ENCODE measurements around the gene MED12L.

The MED12L gene

GRCh38 chr3:151312972-151313371 lies 227.5 kb downstream of the MED12L start:
- no peak for TF ChIP-seq CTCF (IDR thresholded peaks at IDR 0.05; ENCODE audit: low read length, missing control alignments)
- DNase-seq (ENCODE audit: low read depth): no peak
- H3K4me3 ChIP-seq (replicated peaks; ENCODE audit: low read depth, low read length): no peak overlapping the region

GRCh38 chr3:151314137-151314536 lies 228.7 kb downstream of the MED12L start:
- no peak for TF ChIP-seq CTCF (IDR thresholded peaks at IDR 0.05; ENCODE audit: low read length, missing control alignments)
- no peak for DNase-seq (ENCODE audit: low read depth)
- no peak overlapping the region for H3K4me3 ChIP-seq (replicated peaks; ENCODE audit: low read depth, low read length)

- no peak overlapping the region for H3K4me3 ChIP-seq (replicated peaks; ENCODE audit: low read depth, low read length)
- TF ChIP-seq CTCF (IDR thresholded peaks at IDR 0.05; ENCODE audit: low read length, missing control alignments): no peak
- DNase-seq (ENCODE audit: low read depth): no peak
Measured at GRCh38 chr3:151314593-151314992, 229.1 kb downstream of the MED12L start.

- TF ChIP-seq CTCF (IDR thresholded peaks at IDR 0.05; ENCODE audit: low read length, missing control alignments): no peak
- no peak overlapping the region for H3K4me3 ChIP-seq (replicated peaks; ENCODE audit: low read depth, low read length)
- DNase-seq (ENCODE audit: low read depth): peak; percentile 67
Measured at GRCh38 chr3:151315136-151315535, 229.7 kb downstream of the MED12L start.

- no peak for TF ChIP-seq CTCF (IDR thresholded peaks at IDR 0.05; ENCODE audit: low read length, missing control alignments)
- no peak overlapping the region for H3K4me3 ChIP-seq (replicated peaks; ENCODE audit: low read depth, low read length)
- no peak for DNase-seq (ENCODE audit: low read depth)
Measured at GRCh38 chr3:151315846-151316245, 230.4 kb downstream of the MED12L start.

GRCh38 chr3:151316267-151316991 lies 231.0 kb downstream of the MED12L start, which contains the start of gene GPR87:
TSS of gene GPR87 (minus strand) at chr3:151316820. CDS start at chr3:151300100, 16,720 bp downstream.
- DNase-seq (ENCODE audit: low read depth): no peak
- no peak within 1 kb of the TSS for H3K4me3 ChIP-seq (replicated peaks; ENCODE audit: low read depth, low read length)
- no peak for TF ChIP-seq CTCF (IDR thresholded peaks at IDR 0.05; ENCODE audit: low read length, missing control alignments)

GRCh38 chr3:151318313-151318712 lies 232.8 kb downstream of the MED12L start:
- H3K4me3 ChIP-seq (replicated peaks; ENCODE audit: low read depth, low read length): no peak overlapping the region
- no peak for TF ChIP-seq CTCF (IDR thresholded peaks at IDR 0.05; ENCODE audit: low read length, missing control alignments)
- peak; percentile 29 for DNase-seq (ENCODE audit: low read depth)

All from fibroblast of pulmonary artery (primary cell).